HFF-Myc (cell line): ENCODE data around the gene ELF2.
A peak's percentile ranks its signal among the peaks of the same experiment; 100 is the strongest.

Experiments
- DNase-seq: peaks from one replicate; pipeline ENCODE4 v3.0.0-alpha.2; 2011; ENCODE audit warnings: low read depth; ENCODE audit errors: extremely low read depth
- H3K4me3 ChIP-seq: replicated peaks from 2 replicates; pipeline ENCODE4 v1.5.1; 2011; ENCODE audit warnings: low read depth, mild to moderate bottlenecking, control low read depth, low read length
- CTCF ChIP-seq: IDR thresholded peaks from 2 replicates; pipeline ENCODE4 v1.5.1; 2012; ENCODE audit warnings: mild to moderate bottlenecking, low read depth, low read length, control low read depth; ENCODE audit errors: missing control alignments

The ELF2 gene

GRCh38 chr4:139054791-139055505, 122.1 kb downstream of the ELF2 start:
- H3K4me3 ChIP-seq: no peak overlapping the region

GRCh38 chr4:139053909-139054308, 123.1 kb downstream of the ELF2 start:
- no peak for TF ChIP-seq CTCF
- DNase-seq: no peak
- H3K4me3 ChIP-seq: no peak overlapping the region

More at GRCh38 chr4:139054791-139055505, 122.1 kb downstream of the ELF2 start:
- no peak for TF ChIP-seq CTCF
- DNase-seq: no peak

- DNase-seq: no peak
- no peak overlapping the region for H3K4me3 ChIP-seq
- TF ChIP-seq CTCF: no peak
These were observed 126.6 kb downstream of the ELF2 start for GRCh38 chr4:139050446-139050845.

- no peak overlapping the region for H3K4me3 ChIP-seq
- DNase-seq: no peak
- no peak for TF ChIP-seq CTCF
These were observed 129.0 kb downstream of the ELF2 start for GRCh38 chr4:139048026-139048425.

GRCh38 chr4:139044291-139044690, 132.7 kb downstream of the ELF2 start:
- H3K4me3 ChIP-seq: no peak overlapping the region
- DNase-seq: no peak
- TF ChIP-seq CTCF: no peak

DNA sequence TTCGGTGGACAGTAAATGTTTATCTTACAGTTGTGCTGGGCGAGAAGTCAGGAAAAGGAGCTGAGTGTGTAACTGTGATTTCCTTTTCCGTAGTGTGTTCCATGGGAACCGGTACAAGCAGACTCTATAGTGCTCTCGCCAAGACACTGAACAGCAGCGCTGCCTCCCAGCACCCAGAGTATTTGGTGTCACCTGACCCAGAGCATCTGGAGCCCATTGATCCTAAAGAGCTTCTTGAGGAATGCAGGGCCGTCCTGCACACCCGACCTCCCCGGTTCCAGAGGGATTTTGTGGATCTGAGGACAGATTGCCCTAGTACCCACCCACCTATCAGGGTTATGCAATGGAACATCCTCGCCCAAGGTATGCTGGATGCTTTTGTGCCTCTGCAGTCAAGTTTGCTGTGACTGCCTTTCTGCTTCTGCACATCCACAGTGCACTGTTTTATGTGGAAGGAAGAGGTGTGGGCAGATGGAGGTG, 134.0 kb downstream of the ELF2 start:
- DNase-seq: peak; percentile 19
- no peak overlapping the region for H3K4me3 ChIP-seq
- TF ChIP-seq CTCF: no peak
